Body of pancreas (tissue), 4 donors: Measurements from ENCODE around the gene RAB30.

ENCODE experiments used
- POLR2A ChIP-seq, 3 donors: fragments of 450-650 bp; IDR thresholded peaks; one replicate each; pipeline ENCODE4 v1.6.1; 2016; ENCODE audit warnings: antibody characterized with exemption in 3 of 3, mild to moderate bottlenecking in 2 of 3
- TF ChIP-seq, protein P1 (sequence below), 7 experiments: fragments of 450-650 bp in 4 of 7; fragments of 200-600 bp in 3 of 7; sonication (generic) in 3 of 7; IDR thresholded peaks; one replicate each; pipeline ENCODE4 v1.5.1; 2016 to 2019; ENCODE audit warnings: antibody characterized with exemption in 7 of 7

DNA sequence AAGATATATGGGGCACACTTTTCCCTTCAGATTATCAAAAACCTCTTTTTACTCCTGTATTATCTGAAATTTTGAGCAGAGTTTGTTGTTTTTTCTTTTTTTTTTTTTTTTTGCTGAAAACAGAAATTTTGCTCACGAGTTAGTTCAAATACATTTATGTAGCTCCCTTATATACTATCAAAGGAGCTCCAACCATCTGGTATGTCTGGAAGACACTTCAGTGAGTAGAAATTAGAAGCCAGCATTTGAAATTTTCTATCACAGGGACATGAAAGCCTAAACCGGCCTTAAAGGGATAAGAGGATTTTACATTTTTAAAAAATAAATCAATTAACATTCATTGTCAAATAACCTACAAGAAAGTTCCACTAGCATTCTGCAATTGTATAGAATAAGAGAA lies 96.8 kb downstream of the RAB30 start:
- TF ChIP-seq POLR2A (IDR thresholded peaks at IDR 0.05), result no peak
- TF ChIP-seq, protein P1, sequence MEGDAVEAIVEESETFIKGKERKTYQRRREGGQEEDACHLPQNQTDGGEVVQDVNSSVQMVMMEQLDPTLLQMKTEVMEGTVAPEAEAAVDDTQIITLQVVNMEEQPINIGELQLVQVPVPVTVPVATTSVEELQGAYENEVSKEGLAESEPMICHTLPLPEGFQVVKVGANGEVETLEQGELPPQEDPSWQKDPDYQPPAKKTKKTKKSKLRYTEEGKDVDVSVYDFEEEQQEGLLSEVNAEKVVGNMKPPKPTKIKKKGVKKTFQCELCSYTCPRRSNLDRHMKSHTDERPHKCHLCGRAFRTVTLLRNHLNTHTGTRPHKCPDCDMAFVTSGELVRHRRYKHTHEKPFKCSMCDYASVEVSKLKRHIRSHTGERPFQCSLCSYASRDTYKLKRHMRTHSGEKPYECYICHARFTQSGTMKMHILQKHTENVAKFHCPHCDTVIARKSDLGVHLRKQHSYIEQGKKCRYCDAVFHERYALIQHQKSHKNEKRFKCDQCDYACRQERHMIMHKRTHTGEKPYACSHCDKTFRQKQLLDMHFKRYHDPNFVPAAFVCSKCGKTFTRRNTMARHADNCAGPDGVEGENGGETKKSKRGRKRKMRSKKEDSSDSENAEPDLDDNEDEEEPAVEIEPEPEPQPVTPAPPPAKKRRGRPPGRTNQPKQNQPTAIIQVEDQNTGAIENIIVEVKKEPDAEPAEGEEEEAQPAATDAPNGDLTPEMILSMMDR (IDR thresholded peaks at IDR 0.05), result no peak
